ENCODE data around the gene SLC6A6. TPM values are rescaled to one million over a fixed set of nuclear protein-coding genes. Genes with fewer than 3 reads are reported as not detected.
A peak's percentile ranks its signal among the peaks of the same experiment; 100 is the strongest.

Gene SLC6A6
- total RNA-seq, 1 donor from 2014 or later, result 32.9 TPM

DNA sequence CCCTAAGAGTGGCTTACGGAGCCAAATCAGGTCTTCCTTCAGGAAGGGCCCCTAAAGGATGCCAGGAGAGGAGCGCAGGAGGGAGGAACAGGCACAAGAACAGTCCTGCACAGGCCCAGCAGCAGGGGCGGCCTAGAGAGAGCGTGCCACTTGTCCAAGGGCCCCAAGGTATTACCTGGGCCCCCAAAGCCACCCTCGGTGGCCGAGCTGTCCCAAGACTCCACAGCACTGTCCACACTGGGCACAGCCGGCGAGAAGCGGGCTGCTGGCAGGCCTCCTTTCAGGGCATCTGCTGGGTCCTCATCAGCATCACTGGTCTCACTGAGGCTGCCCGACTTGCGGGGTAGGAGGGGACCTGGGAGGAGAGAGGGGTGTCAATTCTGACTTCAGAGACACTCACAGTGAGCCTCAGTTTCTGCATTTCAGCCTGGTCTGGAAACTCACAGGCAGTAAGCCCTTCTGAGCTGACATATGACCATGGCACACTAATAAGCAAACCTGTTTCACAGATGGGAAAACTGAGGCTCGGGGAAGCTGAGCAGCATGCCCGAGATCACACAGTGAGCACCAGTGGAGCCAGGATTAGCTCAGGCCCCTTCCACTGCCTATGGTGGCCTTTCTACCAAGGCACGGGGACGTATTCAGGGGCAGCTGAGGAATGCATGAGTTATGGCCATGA lies 104.4 kb downstream of the SLC6A6 start:
- no peaks in the 10 kb centered on the region for H3K79me2 ChIP-seq (ENCODE audit: low read depth)
- no peaks in the 10 kb centered on the region for H3K36me3 ChIP-seq
- Mint-ChIP-seq H3K4me3 (no peak overlapping the region), H3K9me3 (peaks cover 15% of the 10 kb centered on the region), H3K27ac (no peak overlapping the region), H3K36me3 (peaks cover 8% of the 10 kb centered on the region), H3K4me1 (peaks cover 15% of the 10 kb centered on the region), H3K27me3 (ENCODE audit: insufficient read depth, low read depth) (peaks cover 12% of the 10 kb centered on the region)
- no peak overlapping the region for H3K4me3 ChIP-seq
- no peak overlapping the region for H3K9ac ChIP-seq
- H3K27ac ChIP-seq, result no peak overlapping the region
- no peaks in the 10 kb centered on the region for H3K4me1 ChIP-seq
- no peak for DNase-seq (ENCODE audit: low spot score)
- no peak overlapping the region for H3K4me2 ChIP-seq
- no peak overlapping the region for H2AFZ ChIP-seq (replicated peaks)
- no peaks in the 10 kb centered on the region for H3K9me3 ChIP-seq (ENCODE audit: low read depth)
- no peaks in the 10 kb centered on the region for H3K27me3 ChIP-seq
- no peaks in the 10 kb centered on the region for H3F3A ChIP-seq (ENCODE audit: low read depth)
- TF ChIP-seq EZH2phosphoT487 (IDR thresholded peaks at IDR 0.05) (no peak), EZH2 (IDR thresholded peaks at IDR 0.05) (no peak)
- TF ChIP-seq, protein P1, sequence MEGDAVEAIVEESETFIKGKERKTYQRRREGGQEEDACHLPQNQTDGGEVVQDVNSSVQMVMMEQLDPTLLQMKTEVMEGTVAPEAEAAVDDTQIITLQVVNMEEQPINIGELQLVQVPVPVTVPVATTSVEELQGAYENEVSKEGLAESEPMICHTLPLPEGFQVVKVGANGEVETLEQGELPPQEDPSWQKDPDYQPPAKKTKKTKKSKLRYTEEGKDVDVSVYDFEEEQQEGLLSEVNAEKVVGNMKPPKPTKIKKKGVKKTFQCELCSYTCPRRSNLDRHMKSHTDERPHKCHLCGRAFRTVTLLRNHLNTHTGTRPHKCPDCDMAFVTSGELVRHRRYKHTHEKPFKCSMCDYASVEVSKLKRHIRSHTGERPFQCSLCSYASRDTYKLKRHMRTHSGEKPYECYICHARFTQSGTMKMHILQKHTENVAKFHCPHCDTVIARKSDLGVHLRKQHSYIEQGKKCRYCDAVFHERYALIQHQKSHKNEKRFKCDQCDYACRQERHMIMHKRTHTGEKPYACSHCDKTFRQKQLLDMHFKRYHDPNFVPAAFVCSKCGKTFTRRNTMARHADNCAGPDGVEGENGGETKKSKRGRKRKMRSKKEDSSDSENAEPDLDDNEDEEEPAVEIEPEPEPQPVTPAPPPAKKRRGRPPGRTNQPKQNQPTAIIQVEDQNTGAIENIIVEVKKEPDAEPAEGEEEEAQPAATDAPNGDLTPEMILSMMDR (IDR thresholded peaks at IDR 0.05), result no peak
- H4K20me1 ChIP-seq (ENCODE audit: low read depth), result no peaks in the 10 kb centered on the region

DNA sequence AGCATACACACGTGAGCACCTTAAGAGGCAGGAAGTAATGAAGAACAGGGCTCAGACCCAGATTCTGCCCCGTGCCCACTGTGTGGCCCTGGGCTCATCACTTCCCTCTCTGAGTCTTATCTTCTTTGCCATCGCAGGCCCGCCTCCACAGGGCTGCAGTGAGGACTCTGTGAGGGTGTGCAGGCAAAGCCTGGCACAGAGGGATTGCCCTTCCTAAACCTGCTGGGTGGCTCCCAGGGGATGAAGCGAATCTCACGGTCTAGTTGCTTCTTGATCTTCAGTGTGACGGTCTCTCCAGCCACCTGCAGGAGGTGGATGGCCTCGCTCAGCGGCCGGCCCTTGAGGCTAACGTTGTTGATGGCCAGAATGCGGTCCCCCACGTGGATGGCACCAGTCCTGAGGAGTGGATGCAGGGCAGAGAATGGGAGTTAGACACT lies 104.9 kb downstream of the SLC6A6 start:
- no peaks in the 10 kb centered on the region for H3K4me1 ChIP-seq
- Mint-ChIP-seq H3K27me3 (ENCODE audit: insufficient read depth, low read depth) (peaks cover 12% of the 10 kb centered on the region), H3K36me3 (peaks cover 7% of the 10 kb centered on the region), H3K27ac (peak overlapping the region; percentile 42), H3K4me3 (no peak overlapping the region), H3K4me1 (peaks cover 15% of the 10 kb centered on the region), H3K9me3 (peaks cover 14% of the 10 kb centered on the region)
- no peaks in the 10 kb centered on the region for H4K20me1 ChIP-seq (ENCODE audit: low read depth)
- no peak for DNase-seq (ENCODE audit: low spot score)
- H3K36me3 ChIP-seq, result no peaks in the 10 kb centered on the region
- no peaks in the 10 kb centered on the region for H3K79me2 ChIP-seq (ENCODE audit: low read depth)
- H2AFZ ChIP-seq (replicated peaks), result no peak overlapping the region
- H3K27ac ChIP-seq, result no peak overlapping the region
- no peaks in the 10 kb centered on the region for H3K27me3 ChIP-seq
- H3K9ac ChIP-seq, result no peak overlapping the region
- TF ChIP-seq EZH2 (IDR thresholded peaks at IDR 0.05), result no peak
- TF ChIP-seq, protein P1 (IDR thresholded peaks at IDR 0.05), result no peak
- no peak for TF ChIP-seq EZH2phosphoT487 (IDR thresholded peaks at IDR 0.05)
- H3F3A ChIP-seq (ENCODE audit: low read depth), result no peaks in the 10 kb centered on the region
- H3K4me3 ChIP-seq, result no peak overlapping the region
- H3K4me2 ChIP-seq, result no peak overlapping the region
- no peaks in the 10 kb centered on the region for H3K9me3 ChIP-seq (ENCODE audit: low read depth)

DNA sequence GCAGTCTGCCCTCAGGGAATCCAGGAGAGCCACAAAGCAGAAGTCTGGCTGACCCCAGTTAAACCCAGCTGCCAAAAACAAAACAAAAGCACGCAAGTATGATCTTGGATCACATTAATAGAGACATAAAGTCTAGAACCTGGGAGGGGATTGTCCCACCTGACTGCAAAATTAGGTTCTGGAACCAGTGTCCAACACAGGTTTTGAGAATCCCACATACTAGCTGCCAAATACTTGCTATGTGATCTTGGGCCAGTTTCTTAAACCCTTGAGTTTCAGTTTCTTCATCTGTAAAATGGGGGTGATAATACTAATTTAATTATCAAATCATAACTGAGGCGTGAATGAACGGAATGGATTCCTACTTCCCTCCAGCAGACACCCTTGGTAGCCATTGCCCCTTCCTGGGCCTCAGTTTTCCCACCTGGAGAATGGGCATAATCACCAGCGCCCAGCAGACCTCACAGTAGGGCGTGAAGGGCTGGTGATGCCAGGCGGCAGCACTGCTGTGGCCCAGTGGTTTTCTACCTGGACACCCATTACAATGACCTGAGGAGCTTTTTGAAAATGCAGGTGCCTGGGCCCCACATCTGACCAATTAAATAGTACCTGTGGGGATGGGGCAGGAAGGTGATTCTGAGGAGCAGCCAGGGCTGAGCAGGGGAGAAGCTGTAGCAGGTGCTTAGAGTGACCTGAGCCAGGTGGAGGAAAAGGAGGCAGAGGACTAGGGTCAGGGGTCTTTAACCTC lies 105.5 kb downstream of the SLC6A6 start:
- no peaks in the 10 kb centered on the region for H3K79me2 ChIP-seq (ENCODE audit: low read depth)
- H3K4me3 ChIP-seq, result no peak overlapping the region
- Mint-ChIP-seq H3K4me1 (peaks cover 15% of the 10 kb centered on the region), H3K9me3 (peaks cover 11% of the 10 kb centered on the region), H3K27me3 (ENCODE audit: insufficient read depth, low read depth) (peaks cover 11% of the 10 kb centered on the region), H3K36me3 (peaks cover 5% of the 10 kb centered on the region), H3K27ac (no peak overlapping the region), H3K4me3 (peak overlapping the region; percentile 24)
- H3K9me3 ChIP-seq (ENCODE audit: low read depth), result no peaks in the 10 kb centered on the region
- H3F3A ChIP-seq (ENCODE audit: low read depth), result no peaks in the 10 kb centered on the region
- H3K4me1 ChIP-seq, result no peaks in the 10 kb centered on the region
- no peaks in the 10 kb centered on the region for H4K20me1 ChIP-seq (ENCODE audit: low read depth)
- DNase-seq (ENCODE audit: low spot score), result no peak
- H3K4me2 ChIP-seq, result no peak overlapping the region
- H3K27me3 ChIP-seq, result no peaks in the 10 kb centered on the region
- TF ChIP-seq, protein P1 (IDR thresholded peaks at IDR 0.05), result no peak
- TF ChIP-seq EZH2phosphoT487 (IDR thresholded peaks at IDR 0.05) (no peak), EZH2 (IDR thresholded peaks at IDR 0.05) (no peak)
- H3K9ac ChIP-seq, result no peak overlapping the region
- no peak overlapping the region for H3K27ac ChIP-seq
- H2AFZ ChIP-seq (replicated peaks), result no peak overlapping the region
- no peaks in the 10 kb centered on the region for H3K36me3 ChIP-seq

Measured in neural progenitor cell (in vitro differentiated cells).